OCI-LY7 (cell line): ENCODE measurements around the gene KCNN2. TPM values are rescaled to one million over a fixed set of nuclear protein-coding genes. Genes with fewer than 3 reads are reported as not detected.

Source experiments
- BruUV-seq: library from RNA; stranded (reverse); fragments of 400-500 nt; replicated peaks from 2 replicates; lab custom pipeline; 2021; lab: Mats Ljungman, UMichigan
- CTCF ChIA-PET: fragments of 300-600 bp; sonication (Branson Sonifier 250); formaldehyde crosslinking; loops from one replicate; lab custom pipeline; 2022; ENCODE audit warnings: antibody characterized with exemption; ENCODE audit not compliant: unreplicated experiment; lab: Charles Lee
- POLR2A ChIA-PET: fragments of 300-600 bp; sonication (Branson Sonifier 250); formaldehyde crosslinking; loops from one replicate; lab custom pipeline; 2022; ENCODE audit warnings: antibody characterized with exemption; lab: Charles Lee
- DNase-seq: peaks from one replicate; pipeline ENCODE4 v3.0.0-alpha.2; 2015; ENCODE audit warnings: low spot score
- H2AFZ ChIP-seq: fragments of 200-600 bp; sonication (generic), shearing (Covaris generic); 2 replicates; pipeline ENCODE4 v1.6.1; 2014; ENCODE audit warnings: mild to moderate bottlenecking, antibody characterized with exemption, low read length, moderate library complexity
- H3K27ac ChIP-seq: fragments of 200-600 bp; sonication (generic); 2 replicates; pipeline ENCODE4 v1.5.1; 2014; ENCODE audit warnings: mixed run types, low read depth, mild to moderate bottlenecking, moderate library complexity, low read length, inconsistent platforms; ENCODE audit not compliant: poor library complexity, severe bottlenecking
- H3K36me3 ChIP-seq: fragments of 200-600 bp; sonication (generic); 2 replicates; pipeline ENCODE4 v1.6.1; 2014; ENCODE audit warnings: mild to moderate bottlenecking, antibody characterized with exemption, low read length, moderate library complexity, mixed read lengths; ENCODE audit not compliant: insufficient read depth
- H3K4me1 ChIP-seq: fragments of 200-600 bp; sonication (generic); 2 replicates; pipeline ENCODE4 v1.5.1; 2014; ENCODE audit warnings: mild to moderate bottlenecking, low read length; ENCODE audit not compliant: insufficient read depth, poor library complexity, severe bottlenecking
- H3K4me2 ChIP-seq: fragments of 200-600 bp; sonication (generic); 2 replicates; pipeline ENCODE4 v1.6.1; 2014; ENCODE audit warnings: mild to moderate bottlenecking, low read length
- H3K4me3 ChIP-seq: fragments of 200-600 bp; sonication (generic); 2 replicates; pipeline ENCODE4 v1.5.1; 2014; ENCODE audit warnings: mild to moderate bottlenecking, low read depth, low read length; ENCODE audit not compliant: poor library complexity, severe bottlenecking
- H3K79me2 ChIP-seq: fragments of 200-600 bp; sonication (generic); 2 replicates; pipeline ENCODE4 v1.6.1; 2016; ENCODE audit warnings: low read depth, mild to moderate bottlenecking, low read length, moderate library complexity, mixed read lengths; ENCODE audit not compliant: insufficient read depth
- H3K9me2 ChIP-seq: fragments of 200-600 bp; sonication (generic); 2 replicates; pipeline ENCODE4 v1.6.1; 2016; ENCODE audit warnings: mild to moderate bottlenecking, low read length, mixed read lengths; ENCODE audit not compliant: insufficient read depth
- H3K9me3 ChIP-seq: fragments of 200-600 bp; sonication (generic); 2 replicates; pipeline ENCODE4 v1.6.1; 2014; ENCODE audit warnings: mild to moderate bottlenecking, mixed run types, low read length, mixed read lengths
- H4K20me1 ChIP-seq: fragments of 200-600 bp; sonication (generic); 2 replicates; pipeline ENCODE4 v1.6.1; 2014; ENCODE audit warnings: mild to moderate bottlenecking, antibody characterized with exemption, low read length, moderate library complexity, mixed read lengths; ENCODE audit not compliant: insufficient read depth
- CTCF ChIP-seq: fragments of 200-600 bp; sonication (generic); conservative IDR thresholded peaks from 2 replicates; pipeline ENCODE4 v1.5.1; 2014; ENCODE audit warnings: mild to moderate bottlenecking, antibody characterized with exemption, low read length, moderate library complexity, mixed read lengths
- EZH2phosphoT487 ChIP-seq: fragments of 200-600 bp; sonication (generic); IDR thresholded peaks from 2 replicates; pipeline ENCODE4 v1.6.1; 2018; ENCODE audit warnings: low read depth, borderline replicate concordance, mild to moderate bottlenecking, mixed run types, antibody characterized with exemption, low read length, moderate library complexity, mixed read lengths
- intact Hi-C: fragments of 100-400 bp; cut with micrococcal nuclease; formaldehyde crosslinking; loops from one replicate; pipeline ENCODE4 v1.10.0; 2022; ENCODE audit not compliant: unreplicated experiment
- total RNA-seq, 2 experiments: library from RNA; depleted of rRNA in 1 of 2; stranded (reverse); fragments of >200 nt in 1 of 2; shearing (Covaris generic) in 1 of 2; gene quantifications; 2 replicates each; pipeline ENCODE4 v1.2.3, GENCODE V29; 2014 to 2022

The KCNN2 gene
- total RNA-seq, 2 experiments from 2014 or later: not detected

- Histone ChIP-seq H4K20me1 (no peaks in the 10 kb centered on the region), H3K4me1 (no peaks in the 10 kb centered on the region), H3K4me2 (no peak overlapping the region), H3K9me2 (no peaks in the 10 kb centered on the region), H2AFZ (no peak overlapping the region), H3K9me3 (no peaks in the 10 kb centered on the region), H3K79me2 (no peaks in the 10 kb centered on the region), H3K27ac (no peak overlapping the region), H3K36me3 (no peaks in the 10 kb centered on the region), H3K4me3 (no peak overlapping the region)
- no peak for DNase-seq
- ChIA-PET CTCF (no interaction called here), POLR2A (no interaction called here)
- intact Hi-C loops: no loop called here
- TF ChIP-seq EZH2phosphoT487 (no peak), CTCF (no peak)
- no TSS peak for BruUV-seq
Observed at GRCh38 chr5:114377050-114377844, 15.4 kb downstream of the KCNN2 start.

GRCh38 chr5:114377946-114378345, 16.1 kb downstream of the KCNN2 start:
- POLR2A ChIA-PET: no interaction called here
- CTCF ChIA-PET: no interaction called here
- no peaks in the 10 kb centered on the region for H3K36me3 ChIP-seq
- no peak for DNase-seq
- intact Hi-C loops: no loop called here
- no peak overlapping the region for H3K27ac ChIP-seq
- BruUV-seq: no TSS peak
- H3K9me2 ChIP-seq: no peaks in the 10 kb centered on the region
- no peak overlapping the region for H2AFZ ChIP-seq
- H3K79me2 ChIP-seq: no peaks in the 10 kb centered on the region
- H3K4me2 ChIP-seq: no peak overlapping the region
- no peaks in the 10 kb centered on the region for H3K4me1 ChIP-seq
- no peaks in the 10 kb centered on the region for H4K20me1 ChIP-seq
- H3K9me3 ChIP-seq: no peaks in the 10 kb centered on the region
- TF ChIP-seq EZH2phosphoT487 (no peak), CTCF (no peak)
- no peak overlapping the region for H3K4me3 ChIP-seq

- Histone ChIP-seq H3K4me1 (no peaks in the 10 kb centered on the region), H3K9me2 (no peaks in the 10 kb centered on the region), H3K4me3 (no peak overlapping the region), H4K20me1 (no peaks in the 10 kb centered on the region), H3K36me3 (no peaks in the 10 kb centered on the region), H3K79me2 (no peaks in the 10 kb centered on the region), H3K9me3 (no peaks in the 10 kb centered on the region), H3K4me2 (no peak overlapping the region), H2AFZ (no peak overlapping the region), H3K27ac (no peak overlapping the region)
- no TSS peak for BruUV-seq
- CTCF ChIA-PET: no interaction called here
- TF ChIP-seq CTCF (no peak), EZH2phosphoT487 (no peak)
- intact Hi-C loops: no loop called here
- POLR2A ChIA-PET: no interaction called here
- no peak for DNase-seq
Observed at GRCh38 chr5:114380721-114381120, 18.9 kb downstream of the KCNN2 start.
